Measurements from ENCODE around the gene FMNL2.

DNA sequence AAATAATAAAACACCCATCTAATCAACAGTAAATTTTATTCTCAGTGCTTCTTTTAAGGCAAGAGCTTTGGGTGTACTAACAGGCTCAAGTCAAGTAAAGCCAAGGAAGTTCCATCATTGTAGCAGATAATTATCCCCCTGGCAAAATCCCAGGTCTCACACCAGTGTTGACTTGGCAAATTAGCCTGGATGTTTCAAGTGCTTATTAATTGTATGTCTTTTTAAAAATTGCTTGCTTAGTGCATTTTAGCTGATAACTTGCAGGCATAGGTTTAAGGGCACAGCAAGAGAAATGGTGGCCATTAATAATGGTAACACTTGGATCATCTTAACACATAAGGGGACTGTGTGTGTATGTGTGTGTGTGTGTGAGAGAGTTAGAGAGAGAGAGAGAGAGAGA, 42.0 kb upstream of the FMNL2 start:
- TF ChIP-seq CTBP1 (IDR thresholded peaks at IDR 0.05; ENCODE audit: borderline replicate concordance) (no peak), L3MBTL2 (conservative IDR thresholded peaks at IDR 0.05) (no peak), SUZ12 (IDR thresholded peaks at IDR 0.05) (no peak)

All from HEK293T (cell line).